ENCODE measurements around the gene LATS2.

DNA sequence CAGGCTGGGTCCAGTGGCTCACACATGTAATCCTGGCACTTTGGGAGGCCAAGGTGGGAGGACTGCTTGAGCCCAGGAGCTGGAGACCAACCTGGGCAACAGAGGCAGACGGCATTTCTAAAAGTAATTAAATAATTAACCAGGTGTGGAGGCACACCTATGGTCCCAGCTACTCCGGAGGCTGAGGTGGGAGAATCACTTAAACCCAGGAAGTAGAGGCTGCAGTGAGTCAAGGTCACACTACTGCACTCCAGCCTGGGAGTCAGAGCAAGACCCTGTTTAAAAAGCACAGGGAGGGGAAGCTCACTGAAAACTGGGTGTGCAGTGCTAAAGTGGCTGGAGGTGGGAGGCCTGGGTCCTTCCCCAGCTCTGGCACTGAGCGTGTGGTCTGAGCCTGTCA lies 9.7 kb downstream of the LATS2 start:
- TF ChIP-seq, protein P1, sequence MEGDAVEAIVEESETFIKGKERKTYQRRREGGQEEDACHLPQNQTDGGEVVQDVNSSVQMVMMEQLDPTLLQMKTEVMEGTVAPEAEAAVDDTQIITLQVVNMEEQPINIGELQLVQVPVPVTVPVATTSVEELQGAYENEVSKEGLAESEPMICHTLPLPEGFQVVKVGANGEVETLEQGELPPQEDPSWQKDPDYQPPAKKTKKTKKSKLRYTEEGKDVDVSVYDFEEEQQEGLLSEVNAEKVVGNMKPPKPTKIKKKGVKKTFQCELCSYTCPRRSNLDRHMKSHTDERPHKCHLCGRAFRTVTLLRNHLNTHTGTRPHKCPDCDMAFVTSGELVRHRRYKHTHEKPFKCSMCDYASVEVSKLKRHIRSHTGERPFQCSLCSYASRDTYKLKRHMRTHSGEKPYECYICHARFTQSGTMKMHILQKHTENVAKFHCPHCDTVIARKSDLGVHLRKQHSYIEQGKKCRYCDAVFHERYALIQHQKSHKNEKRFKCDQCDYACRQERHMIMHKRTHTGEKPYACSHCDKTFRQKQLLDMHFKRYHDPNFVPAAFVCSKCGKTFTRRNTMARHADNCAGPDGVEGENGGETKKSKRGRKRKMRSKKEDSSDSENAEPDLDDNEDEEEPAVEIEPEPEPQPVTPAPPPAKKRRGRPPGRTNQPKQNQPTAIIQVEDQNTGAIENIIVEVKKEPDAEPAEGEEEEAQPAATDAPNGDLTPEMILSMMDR (IDR thresholded peaks at IDR 0.05; ENCODE audit: insufficient read depth, low read length), result no peak
- TF ChIP-seq POLR2AphosphoS5 (IDR thresholded peaks at IDR 0.05; ENCODE audit: low read depth), result no peak
- no peak for TF ChIP-seq GABPA (IDR thresholded peaks at IDR 0.05; ENCODE audit: low read depth)
- TF ChIP-seq, protein P2, sequence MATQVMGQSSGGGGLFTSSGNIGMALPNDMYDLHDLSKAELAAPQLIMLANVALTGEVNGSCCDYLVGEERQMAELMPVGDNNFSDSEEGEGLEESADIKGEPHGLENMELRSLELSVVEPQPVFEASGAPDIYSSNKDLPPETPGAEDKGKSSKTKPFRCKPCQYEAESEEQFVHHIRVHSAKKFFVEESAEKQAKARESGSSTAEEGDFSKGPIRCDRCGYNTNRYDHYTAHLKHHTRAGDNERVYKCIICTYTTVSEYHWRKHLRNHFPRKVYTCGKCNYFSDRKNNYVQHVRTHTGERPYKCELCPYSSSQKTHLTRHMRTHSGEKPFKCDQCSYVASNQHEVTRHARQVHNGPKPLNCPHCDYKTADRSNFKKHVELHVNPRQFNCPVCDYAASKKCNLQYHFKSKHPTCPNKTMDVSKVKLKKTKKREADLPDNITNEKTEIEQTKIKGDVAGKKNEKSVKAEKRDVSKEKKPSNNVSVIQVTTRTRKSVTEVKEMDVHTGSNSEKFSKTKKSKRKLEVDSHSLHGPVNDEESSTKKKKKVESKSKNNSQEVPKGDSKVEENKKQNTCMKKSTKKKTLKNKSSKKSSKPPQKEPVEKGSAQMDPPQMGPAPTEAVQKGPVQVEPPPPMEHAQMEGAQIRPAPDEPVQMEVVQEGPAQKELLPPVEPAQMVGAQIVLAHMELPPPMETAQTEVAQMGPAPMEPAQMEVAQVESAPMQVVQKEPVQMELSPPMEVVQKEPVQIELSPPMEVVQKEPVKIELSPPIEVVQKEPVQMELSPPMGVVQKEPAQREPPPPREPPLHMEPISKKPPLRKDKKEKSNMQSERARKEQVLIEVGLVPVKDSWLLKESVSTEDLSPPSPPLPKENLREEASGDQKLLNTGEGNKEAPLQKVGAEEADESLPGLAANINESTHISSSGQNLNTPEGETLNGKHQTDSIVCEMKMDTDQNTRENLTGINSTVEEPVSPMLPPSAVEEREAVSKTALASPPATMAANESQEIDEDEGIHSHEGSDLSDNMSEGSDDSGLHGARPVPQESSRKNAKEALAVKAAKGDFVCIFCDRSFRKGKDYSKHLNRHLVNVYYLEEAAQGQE (IDR thresholded peaks at IDR 0.05; ENCODE audit: insufficient replicate concordance, low read depth), result no peak
